HT1080 (cell line): ENCODE measurements around the gene EVC2. TPM values are rescaled to one million over a fixed set of nuclear protein-coding genes. Genes with fewer than 3 reads are reported as not detected.

ENCODE experiments used
- DNase-seq: peaks from one replicate; pipeline ENCODE4 v3.0.0-alpha.2; 2015; ENCODE audit warnings: low read depth
- total RNA-seq: library from RNA; depleted of rRNA; stranded (reverse); fragments of >200 nt; shearing (Covaris generic); gene quantifications from 2 replicates; pipeline ENCODE4 v1.2.3, GENCODE V29; 2014

The EVC2 gene
- total RNA-seq, 1 experiment from 2014 or later: not detected

- DNase-seq: no peak
Observed at GRCh38 chr4:5571646-5572045, 136.7 kb downstream of the EVC2 start.

- DNase-seq: no peak
Observed at GRCh38 chr4:5569451-5569850, 138.9 kb downstream of the EVC2 start.

DNA sequence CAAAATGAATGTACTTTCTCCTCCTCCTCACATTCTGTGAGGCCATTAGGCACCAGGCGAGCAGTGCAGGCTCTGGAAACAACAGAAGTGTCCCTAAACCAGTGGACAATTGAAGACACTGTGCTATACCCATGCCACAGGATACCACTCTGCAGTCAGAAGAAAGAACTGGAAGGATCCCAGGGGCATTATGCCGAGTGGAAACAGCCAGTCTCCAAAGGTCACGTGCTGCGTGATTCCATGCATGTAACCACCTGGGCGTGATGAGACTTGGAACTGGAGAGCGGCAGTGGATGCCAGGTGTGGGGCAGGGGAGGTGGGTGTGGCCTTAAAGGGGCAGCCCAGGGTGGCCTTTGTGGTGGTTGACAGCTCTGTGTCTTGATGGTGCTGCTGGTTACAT is 139.4 kb downstream of the EVC2 start:
- DNase-seq: no peak

GRCh38 chr4:5568336-5568735 is 140.0 kb downstream of the EVC2 start:
- DNase-seq: no peak

- DNase-seq: no peak
Observed at GRCh38 chr4:5566991-5567390, 141.4 kb downstream of the EVC2 start.

- no peak for DNase-seq
Observed at GRCh38 chr4:5566526-5566925, 141.8 kb downstream of the EVC2 start.

- no peak for DNase-seq
Observed at GRCh38 chr4:5563856-5564255, 144.5 kb downstream of the EVC2 start.

- no peak for DNase-seq
Observed at GRCh38 chr4:5562476-5562875, 145.9 kb downstream of the EVC2 start.

- DNase-seq: no peak
Observed at GRCh38 chr4:5561286-5561685, 147.1 kb downstream of the EVC2 start.

DNA sequence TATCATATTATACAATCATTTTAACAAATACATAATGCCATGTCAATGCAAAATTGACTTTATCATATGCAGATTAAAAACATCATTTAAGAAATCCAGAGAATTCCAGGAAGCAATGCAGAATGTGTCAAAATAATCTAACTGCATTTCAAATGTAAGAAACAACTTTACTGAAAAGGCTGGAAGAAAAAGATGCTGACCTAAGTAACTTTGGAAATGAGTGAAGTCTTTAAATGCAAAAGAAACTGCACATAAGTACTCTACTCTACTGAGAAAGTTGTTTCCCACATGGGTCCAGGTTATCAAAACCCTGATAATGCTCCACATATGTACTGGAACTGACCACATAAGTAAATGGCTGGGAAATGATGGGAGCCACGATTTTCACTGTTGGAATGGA is 149.9 kb downstream of the EVC2 start:
- DNase-seq: no peak

DNA sequence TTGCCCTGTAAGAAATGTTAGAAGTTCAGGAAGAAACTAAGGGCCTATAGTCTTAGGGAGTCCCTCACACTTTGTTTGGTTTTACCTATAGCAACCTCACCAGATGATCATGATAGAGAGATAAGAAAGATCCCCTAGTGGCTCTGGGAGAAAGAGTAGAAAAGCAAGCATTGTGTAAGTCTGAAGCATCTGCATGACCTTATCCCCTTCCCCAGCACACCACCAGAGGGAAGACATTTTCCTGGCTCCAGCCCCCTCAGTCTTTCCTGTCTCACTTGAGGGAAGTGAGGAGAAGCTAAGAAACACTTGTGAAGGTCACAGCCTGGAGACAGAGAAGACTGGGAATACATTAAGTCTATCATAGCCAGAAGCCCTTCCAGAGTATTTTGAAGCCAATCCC is 154.0 kb downstream of the EVC2 start:
- no peak for DNase-seq

- DNase-seq: no peak
Observed at GRCh38 chr4:5553801-5554200, 154.6 kb downstream of the EVC2 start.

DNA sequence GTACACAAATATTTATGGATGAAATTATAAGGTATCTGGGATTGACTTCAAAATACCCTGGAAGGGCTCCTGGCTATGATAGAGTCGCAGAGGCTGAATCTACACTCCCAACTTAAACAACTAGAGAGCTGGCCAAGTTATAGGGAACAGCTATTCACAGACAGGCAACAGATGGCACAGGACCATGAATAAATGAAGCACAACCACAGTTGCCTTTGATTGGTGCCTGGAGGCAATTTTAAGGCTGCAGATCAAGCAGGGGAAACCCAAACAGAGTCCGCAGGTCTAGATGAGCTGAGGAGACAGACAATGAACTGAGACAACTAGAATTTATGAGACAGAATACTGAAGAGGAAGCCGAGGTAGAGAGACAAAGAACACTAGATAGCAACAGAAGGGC is 155.9 kb downstream of the EVC2 start:
- DNase-seq: no peak

DNA sequence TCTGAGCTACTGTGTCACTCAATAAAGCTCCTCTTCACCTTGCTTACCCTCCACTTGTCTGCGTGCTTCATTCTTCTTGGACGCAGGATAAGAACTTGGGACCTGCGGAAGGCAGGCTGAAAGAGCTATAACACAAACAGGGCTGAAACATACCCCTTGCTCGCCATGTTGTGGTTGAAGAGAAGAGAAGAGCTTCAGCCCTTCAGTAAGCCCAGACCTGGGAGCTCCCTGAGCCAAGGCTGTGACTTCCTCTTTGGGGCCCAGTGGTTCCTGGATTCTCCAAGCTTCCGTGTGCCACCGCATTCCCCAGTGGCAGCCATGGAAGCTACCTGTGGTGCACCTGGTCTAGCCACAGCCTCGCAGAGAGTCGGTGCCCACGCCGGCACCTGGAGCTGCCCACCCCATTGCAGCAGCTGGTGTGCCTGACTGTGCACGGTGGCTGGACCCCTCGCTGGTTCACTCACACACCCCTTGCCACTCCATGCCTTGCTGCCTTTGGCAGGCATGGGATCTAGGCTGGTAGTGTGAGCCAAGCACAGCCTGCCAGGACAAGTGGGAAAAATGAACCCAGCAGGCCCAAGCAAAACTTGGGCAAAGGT is 160.6 kb downstream of the EVC2 start:
- no peak for DNase-seq

GRCh38 chr4:5545271-5545670 is 163.1 kb downstream of the EVC2 start:
- no peak for DNase-seq

GRCh38 chr4:5544762-5545161 is 163.6 kb downstream of the EVC2 start:
- DNase-seq: no peak

GRCh38 chr4:5543681-5544080 is 164.7 kb downstream of the EVC2 start:
- no peak for DNase-seq

- no peak for DNase-seq
Observed at GRCh38 chr4:5541169-5541568, 167.2 kb downstream of the EVC2 start.

- no peak for DNase-seq
Observed at GRCh38 chr4:5539584-5539983, 168.8 kb downstream of the EVC2 start.

GRCh38 chr4:5532100-5532499 is 176.3 kb downstream of the EVC2 start:
- DNase-seq: no peak

DNA sequence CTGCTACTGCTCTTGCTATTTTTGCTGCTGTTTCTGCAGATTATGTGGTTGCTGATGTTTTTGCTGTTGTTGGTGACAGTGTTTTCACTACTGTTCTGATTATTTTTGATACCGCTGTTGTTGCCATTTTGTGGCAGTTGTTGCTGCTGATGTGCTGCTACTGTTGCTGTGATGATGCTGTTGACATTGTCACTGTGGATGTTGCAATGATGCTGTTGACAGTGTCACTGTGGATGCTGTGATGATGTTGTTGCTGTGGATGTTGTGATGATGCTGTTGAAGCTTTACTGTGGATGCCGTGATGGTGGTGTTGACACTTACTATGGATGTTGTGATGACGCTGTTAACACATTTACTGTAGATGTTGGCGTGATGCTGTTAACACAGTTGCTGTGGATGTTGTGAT is 180.3 kb downstream of the EVC2 start:
- DNase-seq: no peak

DNA sequence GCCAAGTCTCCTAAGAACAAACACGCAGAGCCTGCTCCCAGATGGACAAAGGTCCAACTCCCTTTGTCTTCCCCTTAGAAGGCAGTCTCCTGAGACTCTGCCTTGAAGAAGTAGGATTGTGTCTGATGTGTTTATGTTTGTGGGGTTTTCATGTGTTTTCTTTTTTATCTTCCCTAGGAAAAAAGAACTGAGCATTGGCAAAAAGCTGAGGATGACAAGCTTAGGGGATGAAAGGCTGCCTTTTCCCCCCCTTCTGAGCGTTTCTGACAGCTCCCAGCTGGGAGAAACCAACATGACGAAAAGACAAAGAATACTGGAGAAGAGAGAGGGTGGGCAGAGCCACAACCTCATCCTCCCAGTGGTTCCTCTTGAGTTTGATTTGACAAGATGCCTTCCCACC is 181.1 kb downstream of the EVC2 start:
- DNase-seq: no peak

DNA sequence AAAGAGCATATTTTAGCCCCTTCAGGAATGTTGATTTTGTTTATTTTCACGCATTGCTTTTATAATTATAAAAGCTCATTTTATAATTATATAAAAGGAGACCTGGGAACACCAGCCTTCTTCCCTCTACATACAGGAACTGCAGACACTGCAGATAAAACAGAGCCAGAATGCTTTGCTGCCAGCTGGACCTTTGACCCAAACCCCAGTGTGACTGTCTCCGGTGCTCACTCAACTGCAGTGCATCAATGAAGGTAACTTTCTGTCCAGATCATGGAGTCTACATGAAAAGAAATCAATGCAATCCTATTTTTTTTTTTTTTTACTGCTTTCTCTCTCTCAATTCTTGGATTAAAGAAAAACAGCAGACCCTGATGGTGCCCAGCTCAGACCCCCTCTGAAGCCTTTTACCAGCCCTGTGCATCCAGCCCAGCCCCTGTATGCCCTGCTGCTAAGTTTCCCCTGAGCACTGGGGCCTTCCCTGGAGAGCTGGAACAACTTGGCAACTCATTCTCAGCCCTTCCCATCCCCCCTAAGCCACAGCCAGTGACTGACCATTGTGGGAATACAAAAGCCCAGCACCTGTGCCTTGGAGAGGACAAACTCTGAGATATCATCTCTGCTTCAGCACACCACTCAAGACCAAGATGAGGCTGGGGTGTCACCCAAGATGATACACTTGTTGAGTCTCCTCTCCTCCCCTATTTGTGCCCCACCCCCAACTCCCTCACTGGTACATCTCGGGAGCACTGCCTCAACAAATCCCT is 182.1 kb downstream of the EVC2 start:
- DNase-seq: no peak
